Measurements from ENCODE around the gene TUBGCP3. TPM values are rescaled to one million over a fixed set of nuclear protein-coding genes. Genes with fewer than 3 reads are reported as not detected.

The TUBGCP3 gene
- total RNA-seq, 1 donor from 2014 or later, result 17.2 TPM

Other genes starting within 250 kb of the TUBGCP3 start
- gene SPACA7, start 211.8 kb downstream of the TUBGCP3 start, total RNA-seq, result not detected
- gene ATP11A, start 101.9 kb upstream of the TUBGCP3 start, total RNA-seq, result 11.5 TPM